Smooth muscle cell (in vitro differentiated cells): Measurements from ENCODE around the gene IL26. TPM values are rescaled to one million over a fixed set of nuclear protein-coding genes. Genes with fewer than 3 reads are reported as not detected.

ENCODE experiments used
- DNase-seq: peaks from one replicate; lab custom pipeline; 2025; ENCODE audit not compliant: unreplicated experiment; lab: John Stamatoyannopoulos, UW
- H2AFZ ChIP-seq: fragments of 200-600 bp; sonication (generic); 2 replicates; pipeline ENCODE4 v1.6.0; 2016; ENCODE audit warnings: antibody characterized with exemption, low read depth, mild to moderate bottlenecking
- H3F3A ChIP-seq: fragments of 200-600 bp; sonication (generic); 2 replicates; pipeline ENCODE4 v1.6.0; 2017; ENCODE audit warnings: antibody characterized with exemption, low read depth
- H3K27ac ChIP-seq: fragments of 200-600 bp; sonication (generic); 2 replicates; pipeline ENCODE4 v1.5.1; 2016; ENCODE audit warnings: low read depth, mild to moderate bottlenecking
- H3K27me3 ChIP-seq: fragments of 200-600 bp; sonication (generic); 2 replicates; pipeline ENCODE4 v1.6.1; 2016; ENCODE audit warnings: low read depth, mild to moderate bottlenecking
- H3K36me3 ChIP-seq: fragments of 200-600 bp; sonication (generic); 2 replicates; pipeline ENCODE4 v1.5.1; 2016; ENCODE audit warnings: low read depth
- H3K4me1 ChIP-seq: fragments of 200-600 bp; sonication (generic); 2 replicates; pipeline ENCODE4 v1.5.1; 2016; ENCODE audit warnings: low read depth
- H3K4me2 ChIP-seq: fragments of 200-600 bp; sonication (generic); 2 replicates; pipeline ENCODE4 v1.6.0; 2016; ENCODE audit warnings: mild to moderate bottlenecking
- H3K4me3 ChIP-seq: fragments of 200-600 bp; sonication (generic); 2 replicates; pipeline ENCODE4 v1.5.1; 2016; ENCODE audit warnings: mild to moderate bottlenecking
- H3K79me2 ChIP-seq: fragments of 200-600 bp; sonication (generic); 2 replicates; pipeline ENCODE4 v1.6.0; 2016; ENCODE audit warnings: low read depth, mild to moderate bottlenecking
- H3K9ac ChIP-seq: fragments of 200-600 bp; sonication (generic); 2 replicates; pipeline ENCODE4 v1.6.0; 2016; ENCODE audit warnings: low read depth
- H3K9me3 ChIP-seq: fragments of 200-600 bp; sonication (generic); replicated peaks from 2 replicates; pipeline ENCODE4 v1.5.1; 2016; ENCODE audit warnings: low read depth
- H4K20me1 ChIP-seq: fragments of 200-600 bp; sonication (generic); 2 replicates; pipeline ENCODE4 v1.6.0; 2016; ENCODE audit warnings: low read depth
- WGBS: methylation state at CpG from one replicate; pipeline ENCODE4 v1.1.7; 2016; ENCODE audit warnings: low lambda C conversion rate; 5-methylcytosine and 5-hydroxymethylcytosine counted together
- polyA plus RNA-seq: library from polyadenylated mRNA; unstranded; fragments of >200 nt; fragmentation: Nextera tagmentation; extraction: Ambion mirVana; gene quantifications from 2 replicates; pipeline ENCODE4 v1.2.1, GENCODE V29; 2016
- total RNA-seq: library from RNA; depleted of rRNA; stranded (reverse); fragments of >200 nt; gene quantifications from 2 replicates; pipeline ENCODE4 v1.2.3, GENCODE V29; 2014
- TF ChIP-seq, protein P1 (sequence below): fragments of 200-600 bp; sonication (generic); IDR thresholded peaks from 2 replicates; pipeline ENCODE4 v1.5.1; 2017; ENCODE audit warnings: borderline replicate concordance, mild to moderate bottlenecking, antibody characterized with exemption; ENCODE audit not compliant: insufficient read depth, poor library complexity, severe bottlenecking

The IL26 gene
- total and polyA plus RNA-seq, 2 experiments from 2014 or later, result not detected

DNA sequence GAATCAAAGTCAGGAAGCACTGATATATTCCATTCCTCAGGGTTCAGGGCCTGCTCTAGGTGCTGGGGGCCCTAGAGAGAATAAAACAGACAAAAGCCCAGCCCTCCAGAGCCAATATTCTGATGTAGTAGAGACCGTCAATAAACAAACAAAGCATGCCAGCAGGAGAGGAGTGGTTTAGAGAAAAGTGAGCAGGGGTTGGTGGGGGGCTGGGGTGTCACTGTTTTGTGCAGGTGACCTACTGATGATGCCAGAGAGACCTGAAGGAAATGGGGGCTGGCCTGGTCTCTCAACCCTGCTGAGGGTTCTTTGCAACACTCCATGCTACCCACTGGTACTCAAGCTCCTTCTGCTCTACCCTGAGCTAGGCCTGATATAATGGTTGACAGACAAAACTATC lies 26.5 kb downstream of the IL26 start:
- DNase-seq, result no peak
- 88% methylated on average over 1 of the region's 1 CpG for WGBS
- no peak overlapping the region for H3K9ac ChIP-seq

DNA sequence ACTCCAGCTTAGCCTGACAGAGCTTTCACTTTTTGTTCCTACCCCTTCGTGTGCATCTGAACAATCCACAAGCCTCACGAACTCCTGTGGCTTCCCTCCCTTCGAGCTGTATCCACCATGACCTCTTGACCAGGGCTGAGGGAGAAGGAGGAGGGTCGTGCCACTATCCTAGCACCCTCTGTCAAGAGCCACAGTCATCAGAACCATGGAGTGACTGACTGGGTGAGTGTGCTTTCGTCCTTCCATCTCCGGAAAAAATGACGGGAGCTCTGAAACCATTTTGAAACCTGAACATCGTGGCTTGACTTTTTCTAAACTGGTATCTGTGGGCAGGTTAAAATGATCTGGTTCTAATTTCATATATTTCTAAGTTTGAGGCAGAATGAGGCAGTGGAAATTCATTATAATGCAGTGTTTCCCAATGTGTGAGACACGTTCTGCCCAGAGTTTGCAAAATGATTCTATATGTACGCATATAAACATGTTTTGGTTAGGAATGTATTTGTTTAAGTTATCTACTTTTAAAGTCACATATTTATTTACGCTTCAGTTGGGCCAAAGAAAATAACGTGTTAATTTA lies 27.0 kb downstream of the IL26 start:
- peaks cover 3% of the 10 kb centered on the region for H3K27me3 ChIP-seq
- no peak overlapping the region for H3K9ac ChIP-seq
- no peak overlapping the region for H3K4me2 ChIP-seq
- H3K4me1 ChIP-seq, result no peaks in the 10 kb centered on the region
- H3K36me3 ChIP-seq, result no peaks in the 10 kb centered on the region
- no peak overlapping the region for H3K27ac ChIP-seq
- H4K20me1 ChIP-seq, result no peaks in the 10 kb centered on the region
- WGBS, result 91% methylated on average over 12 of the region's 12 CpGs
- H3K4me3 ChIP-seq, result no peak overlapping the region
- no peaks in the 10 kb centered on the region for H3K79me2 ChIP-seq
- H2AFZ ChIP-seq, result no peak overlapping the region
- TF ChIP-seq, protein P1, sequence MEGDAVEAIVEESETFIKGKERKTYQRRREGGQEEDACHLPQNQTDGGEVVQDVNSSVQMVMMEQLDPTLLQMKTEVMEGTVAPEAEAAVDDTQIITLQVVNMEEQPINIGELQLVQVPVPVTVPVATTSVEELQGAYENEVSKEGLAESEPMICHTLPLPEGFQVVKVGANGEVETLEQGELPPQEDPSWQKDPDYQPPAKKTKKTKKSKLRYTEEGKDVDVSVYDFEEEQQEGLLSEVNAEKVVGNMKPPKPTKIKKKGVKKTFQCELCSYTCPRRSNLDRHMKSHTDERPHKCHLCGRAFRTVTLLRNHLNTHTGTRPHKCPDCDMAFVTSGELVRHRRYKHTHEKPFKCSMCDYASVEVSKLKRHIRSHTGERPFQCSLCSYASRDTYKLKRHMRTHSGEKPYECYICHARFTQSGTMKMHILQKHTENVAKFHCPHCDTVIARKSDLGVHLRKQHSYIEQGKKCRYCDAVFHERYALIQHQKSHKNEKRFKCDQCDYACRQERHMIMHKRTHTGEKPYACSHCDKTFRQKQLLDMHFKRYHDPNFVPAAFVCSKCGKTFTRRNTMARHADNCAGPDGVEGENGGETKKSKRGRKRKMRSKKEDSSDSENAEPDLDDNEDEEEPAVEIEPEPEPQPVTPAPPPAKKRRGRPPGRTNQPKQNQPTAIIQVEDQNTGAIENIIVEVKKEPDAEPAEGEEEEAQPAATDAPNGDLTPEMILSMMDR, result no peak
- no peak for DNase-seq
- no peaks in the 10 kb centered on the region for H3K9me3 ChIP-seq
- H3F3A ChIP-seq, result no peaks in the 10 kb centered on the region

More for the DNA sequence above, 26.5 kb downstream of the IL26 start:
- Histone ChIP-seq H3K27me3 (peaks cover 6% of the 10 kb centered on the region), H2AFZ (no peak overlapping the region), H3K79me2 (no peaks in the 10 kb centered on the region), H3K36me3 (no peaks in the 10 kb centered on the region), H3K9me3 (no peaks in the 10 kb centered on the region), H3K4me1 (no peaks in the 10 kb centered on the region), H3K4me3 (no peak overlapping the region), H3F3A (no peaks in the 10 kb centered on the region), H4K20me1 (no peaks in the 10 kb centered on the region), H3K4me2 (no peak overlapping the region), H3K27ac (no peak overlapping the region)
- TF ChIP-seq, protein P1, result no peak

DNA sequence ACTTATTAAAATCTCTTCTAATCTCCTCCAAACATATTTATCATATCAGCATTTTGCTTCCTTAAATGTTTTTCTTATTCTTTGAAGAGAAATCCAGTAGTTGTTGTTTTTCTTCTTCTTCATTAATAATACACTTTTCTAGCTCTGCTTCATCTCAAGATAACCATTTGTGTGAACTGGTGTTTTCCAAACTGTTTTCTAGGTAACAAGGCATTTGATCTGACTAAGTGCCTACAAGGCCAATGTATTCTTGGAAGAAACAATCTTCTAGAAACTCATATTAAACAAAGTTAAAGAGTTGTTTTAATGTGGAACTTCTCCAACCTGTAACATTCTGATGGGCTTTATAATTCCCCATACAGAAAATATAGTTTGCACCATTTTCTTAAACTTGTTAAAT lies 35.3 kb downstream of the IL26 start:
- H3K27ac ChIP-seq, result no peak overlapping the region
- H3K4me3 ChIP-seq, result no peak overlapping the region
- H3F3A ChIP-seq, result no peaks in the 10 kb centered on the region
- TF ChIP-seq, protein P1, result no peak
- no peak overlapping the region for H2AFZ ChIP-seq
- H3K4me2 ChIP-seq, result no peak overlapping the region
- no peaks in the 10 kb centered on the region for H3K79me2 ChIP-seq
- H3K27me3 ChIP-seq, result no peaks in the 10 kb centered on the region
- no peaks in the 10 kb centered on the region for H4K20me1 ChIP-seq
- H3K36me3 ChIP-seq, result no peaks in the 10 kb centered on the region
- H3K9me3 ChIP-seq, result no peaks in the 10 kb centered on the region
- no peaks in the 10 kb centered on the region for H3K4me1 ChIP-seq
- DNase-seq, result no peak
- no peak overlapping the region for H3K9ac ChIP-seq

DNA sequence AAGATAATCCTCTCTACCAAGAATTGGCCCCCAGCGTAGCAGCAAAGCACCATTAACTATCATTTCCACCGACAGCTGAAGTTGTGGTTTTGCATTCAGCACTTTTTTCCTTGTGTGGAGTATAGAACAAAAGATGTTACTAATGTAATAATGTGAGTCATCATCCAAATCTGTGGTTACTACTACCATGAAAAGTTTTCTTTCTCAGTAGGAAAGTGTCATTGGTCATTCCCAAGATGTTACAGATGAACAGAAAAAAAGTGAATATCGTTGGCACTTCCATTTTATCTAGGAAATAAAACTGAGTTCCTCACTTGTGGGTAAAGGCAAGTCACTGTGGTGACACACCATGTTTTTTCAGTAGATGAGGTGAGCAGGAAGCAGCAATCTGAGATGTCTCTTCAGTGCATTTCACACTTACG lies 35.8 kb downstream of the IL26 start:
- Histone ChIP-seq H3K27ac (no peak overlapping the region), H3K27me3 (no peaks in the 10 kb centered on the region), H2AFZ (no peak overlapping the region), H3K4me2 (no peak overlapping the region), H3K9ac (no peak overlapping the region), H3K9me3 (no peaks in the 10 kb centered on the region), H3K36me3 (no peaks in the 10 kb centered on the region), H3K79me2 (no peaks in the 10 kb centered on the region), H4K20me1 (no peaks in the 10 kb centered on the region), H3F3A (no peaks in the 10 kb centered on the region), H3K4me3 (no peak overlapping the region), H3K4me1 (no peaks in the 10 kb centered on the region)
- WGBS, result 53% methylated on average over 4 of the region's 4 CpGs
- TF ChIP-seq, protein P1, result no peak
- DNase-seq, result no peak
